Right renal cortex interstitium (tissue), 3 donors: ENCODE measurements around the gene AMBN. TPM values are rescaled to one million over a fixed set of nuclear protein-coding genes. Genes with fewer than 3 reads are reported as not detected.

Experiments used
- polyA plus RNA-seq, 3 donors: library from polyadenylated mRNA; unstranded; fragments of 120-200 nt; gene quantifications; one replicate each; pipeline ENCODE4 v1.2.1, GENCODE V29; 2013; ENCODE audit not compliant: insufficient read length in 3 of 3

Gene AMBN
- polyA plus RNA-seq, 3 donors: 1.2 to 1.7 (median 1.3) TPM

Other genes with a start within 250 kb of the AMBN start
- gene SMR3A, start 231.5 kb upstream of the AMBN start, polyA plus RNA-seq: not detected
- not detected for gene SMR3B, start 209.1 kb upstream of the AMBN start, polyA plus RNA-seq
- not detected for gene OPRPN, start 194.3 kb upstream of the AMBN start, polyA plus RNA-seq
- under 1 TPM in 2 of 3 donors, not detected in 1; 0.08 to 0.14 TPM for gene MUC7, start 120.1 kb upstream of the AMBN start, polyA plus RNA-seq
- gene AMTN, start 73.7 kb upstream of the AMBN start, polyA plus RNA-seq: not detected
- gene ENAM, start 36.5 kb downstream of the AMBN start, polyA plus RNA-seq: 1 to 10 TPM; 4.7 to 6.0 (median 5.9) TPM
- 1 to 10 TPM in 2 of 3 donors, under 1 TPM in 1; 0.69 to 1.6 (median 1.1) TPM for gene JCHAIN, start 74.3 kb downstream of the AMBN start, polyA plus RNA-seq
- 10 to 100 TPM; 54.0 to 58.0 (median 54.2) TPM for gene UTP3, start 96.3 kb downstream of the AMBN start, polyA plus RNA-seq
- gene RUFY3, start 129.7 kb downstream of the AMBN start, polyA plus RNA-seq: 10 to 100 TPM; 91.9 to 95.9 (median 93.3) TPM
- gene GRSF1, start 247.6 kb downstream of the AMBN start, polyA plus RNA-seq: 100 to 1,000 TPM; 134 to 139 (median 136) TPM